Tibial nerve (tissue), 4 donors: ENCODE results near the gene POLR1E.

Experiments used
- EP300 ChIP-seq, 2 donors: sonication (generic); formaldehyde crosslinking; IDR thresholded peaks; one replicate each; pipeline ENCODE4 v1.6.1; 2017; ENCODE audit warnings: antibody characterized with exemption in 2 of 2, mild to moderate bottlenecking in 1 of 2
- POLR2A ChIP-seq, 2 donors: fragments of 450-650 bp; IDR thresholded peaks; one replicate each; pipeline ENCODE4 v1.6.1; 2017; ENCODE audit warnings: antibody characterized with exemption in 2 of 2, mild to moderate bottlenecking in 2 of 2, moderate library complexity in 2 of 2
- TF ChIP-seq, protein P1 (sequence below), 5 experiments: fragments of 200-600 bp in 3 of 5; fragments of 450-650 bp in 2 of 5; sonication (generic) in 3 of 5; IDR thresholded peaks; one replicate each; pipeline ENCODE4 v1.5.1; 2016 to 2019; ENCODE audit warnings: antibody characterized with exemption in 5 of 5, mild to moderate bottlenecking in 3 of 5, moderate library complexity in 2 of 5

DNA sequence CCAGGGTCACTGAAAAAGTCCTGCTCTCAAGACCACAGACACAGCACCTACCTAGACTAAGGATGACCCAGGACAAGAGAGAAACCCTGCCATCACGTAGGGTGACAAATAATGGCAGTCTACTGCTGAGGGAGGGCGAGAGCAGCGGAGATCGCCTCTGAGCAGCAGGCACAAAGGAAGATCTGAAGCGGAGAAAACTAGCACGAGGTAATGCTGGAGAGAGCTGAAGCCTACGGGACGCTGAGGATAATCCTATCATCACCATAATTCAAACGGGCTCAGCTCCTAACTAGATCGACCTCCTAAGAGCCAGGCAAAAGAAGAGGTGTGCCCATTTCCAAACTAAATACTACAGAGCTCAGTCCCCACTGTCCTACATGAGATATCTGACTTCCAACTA, 49.2 kb downstream of the POLR1E start:
- TF ChIP-seq POLR2A (IDR thresholded peaks at IDR 0.05) (no peak), EP300 (IDR thresholded peaks at IDR 0.05) (no peak)
- TF ChIP-seq, protein P1, sequence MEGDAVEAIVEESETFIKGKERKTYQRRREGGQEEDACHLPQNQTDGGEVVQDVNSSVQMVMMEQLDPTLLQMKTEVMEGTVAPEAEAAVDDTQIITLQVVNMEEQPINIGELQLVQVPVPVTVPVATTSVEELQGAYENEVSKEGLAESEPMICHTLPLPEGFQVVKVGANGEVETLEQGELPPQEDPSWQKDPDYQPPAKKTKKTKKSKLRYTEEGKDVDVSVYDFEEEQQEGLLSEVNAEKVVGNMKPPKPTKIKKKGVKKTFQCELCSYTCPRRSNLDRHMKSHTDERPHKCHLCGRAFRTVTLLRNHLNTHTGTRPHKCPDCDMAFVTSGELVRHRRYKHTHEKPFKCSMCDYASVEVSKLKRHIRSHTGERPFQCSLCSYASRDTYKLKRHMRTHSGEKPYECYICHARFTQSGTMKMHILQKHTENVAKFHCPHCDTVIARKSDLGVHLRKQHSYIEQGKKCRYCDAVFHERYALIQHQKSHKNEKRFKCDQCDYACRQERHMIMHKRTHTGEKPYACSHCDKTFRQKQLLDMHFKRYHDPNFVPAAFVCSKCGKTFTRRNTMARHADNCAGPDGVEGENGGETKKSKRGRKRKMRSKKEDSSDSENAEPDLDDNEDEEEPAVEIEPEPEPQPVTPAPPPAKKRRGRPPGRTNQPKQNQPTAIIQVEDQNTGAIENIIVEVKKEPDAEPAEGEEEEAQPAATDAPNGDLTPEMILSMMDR (IDR thresholded peaks at IDR 0.05): no peak
